Measurements from ENCODE around the gene ENTPD1. TPM values are rescaled to one million over a fixed set of nuclear protein-coding genes. Genes with fewer than 3 reads are reported as not detected.
"Not testable (repeated sequence)": the region's sequence is repeated elsewhere in the genome, so short reads cannot be mapped to it uniquely, and the experiment has no call there.

Gene ENTPD1
- total RNA-seq, 1 experiment from 2014 or later: not detected

GRCh38 chr10:95770084-95770720 is 14.2 kb downstream of the ENTPD1 start:
- H3K36me3 ChIP-seq (ENCODE audit: low read depth): no peaks in the 10 kb centered on the region
- POLR2A ChIA-PET (ENCODE audit: unreplicated experiment): no interaction called here

DNA sequence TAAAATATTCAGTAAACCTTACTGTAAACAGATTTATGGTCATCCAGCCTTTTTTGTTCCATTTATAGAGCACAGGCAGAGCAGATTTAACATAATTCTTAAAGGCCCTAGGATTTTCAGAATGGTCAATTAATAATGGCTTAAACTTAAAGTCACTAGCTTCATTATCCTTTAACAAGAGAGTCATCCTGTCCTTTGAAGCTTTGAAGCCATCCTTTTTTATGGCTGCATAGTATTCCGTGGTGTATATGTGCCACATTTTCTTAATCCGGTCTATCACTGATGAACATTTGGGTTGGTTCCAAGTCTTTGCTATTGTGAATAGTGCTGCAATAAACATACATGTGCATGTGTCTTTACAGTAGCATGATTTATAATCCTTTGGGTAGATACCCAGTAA is 17.5 kb downstream of the ENTPD1 start:
- H3K79me2 ChIP-seq (ENCODE audit: low read depth); POLR2A ChIA-PET (ENCODE audit: unreplicated experiment); H3K4me3 ChIP-seq; H2AFZ ChIP-seq; BruUV-seq (replicated peaks); H3K27ac ChIP-seq; H3K27me3 ChIP-seq (ENCODE audit: insufficient read depth, low read depth); CTCF ChIA-PET; intact Hi-C loops (cut with micrococcal nuclease; ENCODE audit: unreplicated experiment); H3F3A ChIP-seq (ENCODE audit: insufficient read depth, low read depth); H3K9me2 ChIP-seq (ENCODE audit: insufficient read depth); H3K36me3 ChIP-seq (ENCODE audit: low read depth); H3K4me2 ChIP-seq; H3K4me1 ChIP-seq (replicated peaks; ENCODE audit: insufficient read depth); H4K20me1 ChIP-seq (ENCODE audit: insufficient read depth); DNase-seq; H3K9me3 ChIP-seq (ENCODE audit: insufficient read depth, low read depth): not testable (repeated sequence)

More at GRCh38 chr10:95770084-95770720, 14.2 kb downstream of the ENTPD1 start:
- H3F3A ChIP-seq (ENCODE audit: insufficient read depth, low read depth): no peaks in the 10 kb centered on the region
- H3K4me1 ChIP-seq (replicated peaks; ENCODE audit: insufficient read depth): no peaks in the 10 kb centered on the region
- no peaks in the 10 kb centered on the region for H4K20me1 ChIP-seq (ENCODE audit: insufficient read depth)
- no TSS peak for BruUV-seq (replicated peaks)
- H3K4me2 ChIP-seq: no peak overlapping the region
- CTCF ChIA-PET: no interaction called here
- H3K79me2 ChIP-seq (ENCODE audit: low read depth): no peaks in the 10 kb centered on the region
- no peak overlapping the region for H3K4me3 ChIP-seq
- intact Hi-C loops (cut with micrococcal nuclease; ENCODE audit: unreplicated experiment): no loop called here
- H2AFZ ChIP-seq: no peak overlapping the region
- H3K9me3 ChIP-seq (ENCODE audit: insufficient read depth, low read depth): no peaks in the 10 kb centered on the region
- H3K27ac ChIP-seq: no peak overlapping the region
- DNase-seq: no peak
- TF ChIP-seq CTCF (conservative IDR thresholded peaks at IDR 0.05): no peak
- no peak for TF ChIP-seq EZH2 (IDR thresholded peaks at IDR 0.05; ENCODE audit: low read depth)
- no peaks in the 10 kb centered on the region for H3K27me3 ChIP-seq (ENCODE audit: insufficient read depth, low read depth)
- no peaks in the 10 kb centered on the region for H3K9me2 ChIP-seq (ENCODE audit: insufficient read depth)

DNA sequence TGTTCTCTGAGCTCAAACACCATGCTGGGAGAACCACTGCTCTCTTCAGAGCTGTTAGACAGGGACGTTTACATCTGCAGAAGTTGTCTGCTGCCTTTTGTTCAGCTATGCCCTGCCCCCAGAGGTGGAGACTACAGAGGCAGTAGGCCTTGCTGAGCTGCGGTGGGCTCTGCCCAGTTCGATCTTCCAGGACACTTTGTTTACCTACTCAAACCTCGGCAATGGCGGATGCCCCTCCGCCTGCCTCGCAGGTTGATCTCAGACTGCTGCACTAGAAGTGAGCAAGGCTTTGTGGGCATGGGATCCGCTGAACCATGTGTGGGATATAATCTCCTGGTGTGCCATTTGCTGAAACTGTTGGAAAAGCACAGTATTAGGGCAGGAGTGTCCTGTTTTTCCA is 21.7 kb downstream of the ENTPD1 start:
- H3K36me3 ChIP-seq (ENCODE audit: low read depth); DNase-seq; H3F3A ChIP-seq (ENCODE audit: insufficient read depth, low read depth); CTCF ChIA-PET; H3K9me3 ChIP-seq (ENCODE audit: insufficient read depth, low read depth); H3K4me2 ChIP-seq; POLR2A ChIA-PET (ENCODE audit: unreplicated experiment); H3K4me3 ChIP-seq; H3K79me2 ChIP-seq (ENCODE audit: low read depth); H4K20me1 ChIP-seq (ENCODE audit: insufficient read depth); BruUV-seq (replicated peaks); intact Hi-C loops (cut with micrococcal nuclease; ENCODE audit: unreplicated experiment); H3K9me2 ChIP-seq (ENCODE audit: insufficient read depth); H3K4me1 ChIP-seq (replicated peaks; ENCODE audit: insufficient read depth); H2AFZ ChIP-seq; H3K27me3 ChIP-seq (ENCODE audit: insufficient read depth, low read depth); H3K27ac ChIP-seq: not testable (repeated sequence)

GRCh38 chr10:95782318-95782717 is 26.4 kb downstream of the ENTPD1 start:
- no peaks in the 10 kb centered on the region for H3K79me2 ChIP-seq (ENCODE audit: low read depth)
- H3K27me3 ChIP-seq (ENCODE audit: insufficient read depth, low read depth): no peaks in the 10 kb centered on the region
- TF ChIP-seq CTCF (conservative IDR thresholded peaks at IDR 0.05) (no peak), EZH2 (IDR thresholded peaks at IDR 0.05; ENCODE audit: low read depth) (no peak)
- H3K4me3 ChIP-seq: no peak overlapping the region
- H4K20me1 ChIP-seq (ENCODE audit: insufficient read depth): no peaks in the 10 kb centered on the region
- H3K36me3 ChIP-seq (ENCODE audit: low read depth): no peaks in the 10 kb centered on the region
- CTCF ChIA-PET: no interaction called here
- H3K4me1 ChIP-seq (replicated peaks; ENCODE audit: insufficient read depth): no peaks in the 10 kb centered on the region
- no peak overlapping the region for H2AFZ ChIP-seq
- H3K4me2 ChIP-seq: no peak overlapping the region
- H3K9me2 ChIP-seq (ENCODE audit: insufficient read depth): no peaks in the 10 kb centered on the region
- no peak for DNase-seq
- POLR2A ChIA-PET (ENCODE audit: unreplicated experiment): no interaction called here
- H3F3A ChIP-seq (ENCODE audit: insufficient read depth, low read depth): no peaks in the 10 kb centered on the region
- no peaks in the 10 kb centered on the region for H3K9me3 ChIP-seq (ENCODE audit: insufficient read depth, low read depth)
- BruUV-seq (replicated peaks): no TSS peak
- intact Hi-C loops (cut with micrococcal nuclease; ENCODE audit: unreplicated experiment): no loop called here
- H3K27ac ChIP-seq: no peak overlapping the region
